Adrenal gland (tissue), 5 donors: ENCODE results near the gene CAMTA1.

ENCODE experiments used
- CTCF ChIP-seq, 6 experiments: fragments of 450-650 bp in 4 of 6; fragments of 200-600 bp in 2 of 6; sonication (generic) in 1 of 6; IDR thresholded peaks; 1 replicate in 5 of 6; 2 replicates in 1 of 6; pipeline versions ENCODE4 v1.5.1 to v1.8.0; 2016 to 2021; ENCODE audit warnings: antibody characterized with exemption in 6 of 6, mild to moderate bottlenecking in 2 of 6, moderate library complexity in 1 of 6
- POLR2A ChIP-seq, 2 donors: fragments of 450-650 bp; IDR thresholded peaks; one replicate each; pipeline ENCODE4 v1.6.1; 2017; ENCODE audit warnings: antibody characterized with exemption in 2 of 2, mild to moderate bottlenecking in 2 of 2, moderate library complexity in 1 of 2
- donor health status: DM: no; HTN: no; CAD: no.

GRCh38 chr1:6859415-6860343, 74.4 kb downstream of the CAMTA1 start:
- TF ChIP-seq CTCF (IDR thresholded peaks at IDR 0.05) (no peak), POLR2A (IDR thresholded peaks at IDR 0.05) (no peak)
